GM18502 (cell line): ENCODE results near the gene FHIT.

Experiments used
- ATAC-seq: cut with Tn5 transposase; IDR thresholded peaks from one replicate; pipeline ENCODE4 v1.9.1; 2021; ENCODE audit warnings: mild to moderate bottlenecking; ENCODE audit not compliant: unreplicated experiment, poor library complexity

FHIT gene

GRCh38 chr3:59788133-59788532 is 1463.1 kb downstream of the FHIT start:
- ATAC-seq = no peak

GRCh38 chr3:59786374-59786773 is 1464.9 kb downstream of the FHIT start:
- no peak for ATAC-seq

- no peak for ATAC-seq
Measured at GRCh38 chr3:59784164-59784563, 1467.1 kb downstream of the FHIT start.

DNA sequence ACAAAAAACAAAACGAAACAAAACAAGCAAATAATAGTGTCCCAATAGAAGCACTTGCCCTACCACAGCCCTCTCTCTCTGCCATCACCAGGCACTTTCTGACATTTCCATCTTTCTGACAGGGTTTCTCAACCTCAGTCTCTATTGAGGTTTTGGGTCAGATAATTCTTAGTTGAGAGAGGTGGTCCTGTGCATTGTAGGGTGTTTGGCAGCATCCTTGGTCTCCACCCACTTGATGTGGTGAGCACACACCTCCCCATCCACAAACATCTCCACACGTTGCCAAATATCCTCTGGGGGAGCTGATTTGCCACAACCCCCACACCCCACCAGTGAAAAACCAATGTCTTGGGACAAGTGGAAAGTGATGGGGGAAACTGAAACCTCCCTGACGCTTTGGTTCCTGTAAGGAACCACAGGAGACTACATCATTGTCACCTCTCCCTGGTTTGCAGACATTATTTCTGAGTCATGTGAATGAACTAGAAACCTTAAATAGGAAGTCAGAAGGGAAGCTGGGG is 1467.7 kb downstream of the FHIT start:
- peak; percentile 48 for ATAC-seq

- no peak for ATAC-seq
Measured at GRCh38 chr3:59782664-59783063, 1468.6 kb downstream of the FHIT start.

- no peak for ATAC-seq
Measured at GRCh38 chr3:59780209-59780608, 1471.0 kb downstream of the FHIT start.

- no peak for ATAC-seq
Measured at GRCh38 chr3:59779260-59779659, 1472.0 kb downstream of the FHIT start.

GRCh38 chr3:59777667-59778077 is 1473.6 kb downstream of the FHIT start:
- ATAC-seq = no peak

- ATAC-seq = no peak
Measured at GRCh38 chr3:59777066-59777465, 1474.2 kb downstream of the FHIT start.

DNA sequence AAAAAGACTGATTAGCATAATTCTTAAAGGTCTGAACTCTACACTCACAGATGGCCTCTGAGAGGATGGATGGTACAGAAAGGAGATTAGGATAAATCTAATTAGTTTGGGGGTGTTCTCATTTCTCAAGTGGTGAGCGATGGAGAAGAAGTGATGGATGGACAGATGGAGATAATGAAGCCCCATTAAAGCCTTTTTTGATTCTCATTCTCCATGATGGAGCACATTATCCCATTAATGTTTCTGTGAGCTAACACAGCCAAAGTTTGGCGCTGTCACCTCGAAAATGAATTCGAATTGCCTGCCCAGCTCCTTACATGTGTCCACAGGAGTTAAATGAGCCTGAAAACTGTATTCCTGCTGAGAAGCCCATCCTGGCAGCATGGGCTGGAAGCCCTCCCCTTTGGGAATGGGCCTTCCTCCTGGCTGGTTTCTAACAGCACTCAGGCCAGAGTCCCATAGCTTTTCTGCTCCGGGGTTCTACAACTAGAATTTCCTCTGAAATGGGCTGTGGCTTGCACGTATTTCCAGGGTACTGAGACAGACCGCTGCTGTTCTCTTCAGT is 1475.4 kb downstream of the FHIT start:
- ATAC-seq = no peak

DNA sequence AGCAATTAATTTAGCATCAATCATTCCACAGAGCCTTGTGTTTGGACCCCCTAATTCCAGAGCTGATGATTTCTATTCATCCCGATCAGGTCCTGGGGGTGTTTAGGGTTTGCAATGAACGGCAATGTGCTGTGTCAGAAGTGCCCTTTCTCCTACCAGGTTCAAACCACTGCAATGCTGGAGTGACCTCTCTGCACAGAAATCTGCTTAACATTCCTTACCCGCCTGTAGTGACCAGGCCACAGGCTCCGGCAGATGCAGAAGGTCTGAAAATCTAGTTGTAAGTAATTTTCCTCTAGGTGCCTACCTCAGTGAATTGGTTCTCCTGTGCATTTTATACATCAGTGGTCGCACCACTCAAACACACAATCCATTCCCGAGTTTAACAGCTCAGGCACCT is 1476.1 kb downstream of the FHIT start:
- no peak for ATAC-seq

GRCh38 chr3:59774634-59775033 is 1476.6 kb downstream of the FHIT start:
- no peak for ATAC-seq

DNA sequence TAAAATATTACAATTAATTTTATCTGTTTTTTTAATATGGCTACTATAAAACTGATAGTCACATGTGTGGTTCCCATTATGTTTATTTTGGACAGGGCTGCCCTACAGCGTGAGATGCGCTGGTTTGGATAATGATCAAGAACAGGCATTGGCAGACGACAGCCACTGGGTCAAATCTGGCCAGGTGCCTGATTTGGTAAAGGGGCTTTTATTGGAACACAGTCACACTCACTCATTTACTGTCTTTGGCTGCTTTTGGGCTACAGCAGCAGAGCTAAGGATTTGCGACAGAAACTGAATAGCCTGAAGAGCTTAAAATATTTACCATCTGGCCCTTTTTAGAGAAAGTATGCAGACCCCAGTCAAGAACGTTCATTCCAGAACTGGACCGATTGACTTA is 1477.3 kb downstream of the FHIT start:
- no peak for ATAC-seq

DNA sequence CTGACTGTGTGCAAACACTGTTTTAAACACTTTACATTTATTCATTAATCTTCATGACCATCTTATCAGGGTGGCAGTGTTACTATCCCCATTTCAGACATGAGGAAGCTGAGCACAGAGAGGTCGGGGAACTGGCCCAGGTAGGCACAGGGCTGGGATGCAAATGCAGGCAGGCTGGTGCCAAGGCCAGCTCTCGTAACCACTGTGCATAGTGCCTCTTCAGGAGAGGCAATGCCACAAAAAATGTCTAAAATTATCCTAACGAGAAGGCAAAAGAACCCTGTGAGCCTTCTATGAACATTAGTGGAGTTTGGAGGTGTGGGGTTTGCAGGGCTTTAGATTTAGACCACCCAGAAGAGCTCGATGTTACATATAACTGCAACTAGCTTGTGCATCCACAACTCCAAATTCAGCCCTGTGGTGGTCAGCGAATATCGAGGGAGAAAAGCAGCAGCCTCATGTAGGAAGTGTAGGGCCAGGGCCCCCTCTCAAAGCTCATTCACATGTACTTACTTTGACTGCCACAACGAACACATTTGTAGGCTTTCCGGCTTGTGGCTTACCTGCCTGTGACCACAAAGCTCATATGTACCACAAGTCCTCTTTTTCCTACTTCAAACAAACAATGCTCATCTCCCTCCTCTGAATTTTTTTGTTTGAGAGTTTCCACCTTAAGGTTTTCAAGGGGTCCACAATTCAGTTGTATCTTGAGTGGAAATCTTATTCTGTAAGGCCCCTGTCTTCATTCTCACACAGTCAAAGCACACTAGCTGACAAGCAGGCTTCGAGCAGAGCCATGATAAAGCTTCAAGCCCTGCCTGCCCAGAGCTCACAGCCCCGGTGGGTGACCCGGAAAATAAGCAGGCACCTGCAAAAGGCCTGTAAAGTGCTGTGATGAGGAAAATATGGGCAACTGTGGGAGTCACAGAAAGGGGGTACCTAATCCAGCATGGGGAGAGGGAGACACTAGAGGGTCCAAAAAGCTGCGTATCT is 1478.5 kb downstream of the FHIT start:
- peak; percentile 71 for ATAC-seq

GRCh38 chr3:59771768-59772181 is 1479.5 kb downstream of the FHIT start:
- no peak for ATAC-seq

- ATAC-seq = no peak
Measured at GRCh38 chr3:59769127-59769750, 1482.0 kb downstream of the FHIT start.

DNA sequence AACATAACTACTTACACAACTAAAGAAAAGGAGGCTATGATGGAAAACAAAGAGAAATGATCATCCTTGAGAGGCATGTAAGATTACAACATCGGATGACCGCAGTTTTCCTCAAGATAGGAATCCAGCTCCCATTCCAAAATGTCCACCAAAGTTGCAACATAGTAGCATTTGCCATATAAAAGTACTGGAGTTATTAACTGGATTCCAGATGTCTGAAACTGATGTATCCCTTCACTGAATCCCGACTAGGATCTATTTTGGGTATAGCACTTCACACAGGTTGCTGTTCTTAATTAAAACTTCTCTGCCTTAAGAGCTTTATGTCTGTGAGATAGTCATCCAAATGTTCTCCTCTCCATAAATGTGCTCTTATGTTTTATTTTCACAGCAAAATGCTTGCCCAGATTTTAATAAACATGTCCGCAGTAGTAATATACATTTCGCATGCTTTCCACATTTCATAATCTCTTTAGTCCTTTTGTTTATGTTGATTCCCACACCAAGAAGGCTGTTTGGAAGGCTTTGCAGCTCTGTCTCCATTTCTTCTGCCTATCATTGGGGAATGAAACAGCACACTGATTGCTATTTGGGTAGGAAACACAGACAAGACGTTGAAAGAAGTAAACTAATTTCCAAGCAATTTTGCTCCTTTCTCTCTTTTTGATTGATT is 1484.9 kb downstream of the FHIT start:
- ATAC-seq = no peak

GRCh38 chr3:59764171-59764570 is 1487.1 kb downstream of the FHIT start:
- ATAC-seq = no peak

GRCh38 chr3:59762941-59763340 is 1488.3 kb downstream of the FHIT start:
- ATAC-seq = no peak

GRCh38 chr3:59759298-59760031 is 1491.8 kb downstream of the FHIT start:
- no peak for ATAC-seq
